GM21528 (cell line): ENCODE results near the gene SNX11.
"Not testable (repeated sequence)": the region's sequence is repeated elsewhere in the genome, so short reads cannot be mapped to it uniquely, and the experiment has no call there.

Experiments
- ATAC-seq: cut with Tn5 transposase; IDR thresholded peaks from one replicate; pipeline ENCODE4 v1.9.1; 2021; ENCODE audit warnings: mild to moderate bottlenecking, moderate library complexity; ENCODE audit not compliant: unreplicated experiment, low FRiP score

Gene SNX11

GRCh38 chr17:48107137-48108055, at the start of gene SNX11:
Gene SNX11 (plus strand): TSS chr17:48107766. CDS start chr17:48112044, 4,278 bp downstream.
- ATAC-seq = peak; percentile 72

GRCh38 chr17:48058393-48059124, 49.0 kb upstream of the SNX11 start:
- no peak for ATAC-seq

- ATAC-seq = no peak
Measured at GRCh38 chr17:48059125-48059668, 48.4 kb upstream of the SNX11 start.

GRCh38 chr17:48060249-48060648, 47.3 kb upstream of the SNX11 start:
- ATAC-seq = no peak

- ATAC-seq = no peak
Measured at GRCh38 chr17:48062273-48062672, 45.3 kb upstream of the SNX11 start.

- ATAC-seq = no peak
Measured at GRCh38 chr17:48064638-48065037, 42.9 kb upstream of the SNX11 start.

GRCh38 chr17:48066192-48066591, 41.4 kb upstream of the SNX11 start:
- ATAC-seq = no peak

GRCh38 chr17:48066656-48067055, 40.9 kb upstream of the SNX11 start:
- ATAC-seq = no peak

- no peak for ATAC-seq
Measured at GRCh38 chr17:48067245-48067644, 40.3 kb upstream of the SNX11 start.

GRCh38 chr17:48067808-48068207, 39.8 kb upstream of the SNX11 start:
- ATAC-seq = not testable (repeated sequence)

GRCh38 chr17:48068491-48068961, 39.0 kb upstream of the SNX11 start:
- ATAC-seq = no peak

GRCh38 chr17:48070195-48070594, 37.4 kb upstream of the SNX11 start:
- no peak for ATAC-seq

GRCh38 chr17:48071654-48072053, 35.9 kb upstream of the SNX11 start:
- no peak for ATAC-seq

GRCh38 chr17:48072811-48073210, 34.8 kb upstream of the SNX11 start:
- ATAC-seq = not testable (repeated sequence)

GRCh38 chr17:48073566-48074094, 33.9 kb upstream of the SNX11 start:
- ATAC-seq = not testable (repeated sequence)

- no peak for ATAC-seq
Measured at GRCh38 chr17:48074322-48075081, 33.1 kb upstream of the SNX11 start.

- ATAC-seq = not testable (repeated sequence)
Measured at GRCh38 chr17:48077152-48077551, 30.4 kb upstream of the SNX11 start.

- ATAC-seq = no peak
Measured at GRCh38 chr17:48081858-48082257, 25.7 kb upstream of the SNX11 start.

- ATAC-seq = no peak
Measured at GRCh38 chr17:48084932-48085331, 22.6 kb upstream of the SNX11 start.
